RWPE2 (cell line): ENCODE results near the gene CXCR1.
A peak's percentile ranks its signal among the peaks of the same experiment; 100 is the strongest.

Experiments used
- ATAC-seq: fragments of 200-7000 bp; cut with Tn5 transposase; 3 replicates; pipeline ENCODE4 v1.9.1; 2021; ENCODE audit warnings: low read depth
- DNase-seq: peaks from one replicate; pipeline ENCODE4 v3.0.0-alpha.2; 2020; ENCODE audit warnings: low spot score
- H3K27ac ChIP-seq: fragments of 450-650 bp; 2 replicates; pipeline ENCODE4 v1.5.1; 2017; ENCODE audit warnings: mild to moderate bottlenecking; ENCODE audit not compliant: poor library complexity, severe bottlenecking
- H3K27me3 ChIP-seq: fragments of 250-450 bp; sonication (Bioruptor Pico); 2 replicates; pipeline ENCODE4 v1.5.1; 2021; ENCODE audit warnings: mild to moderate bottlenecking, moderate library complexity; ENCODE audit not compliant: insufficient read depth, poor library complexity, severe bottlenecking
- H3K36me3 ChIP-seq: fragments of 250-450 bp; sonication (Bioruptor Pico); 2 replicates; pipeline ENCODE4 v1.5.1; 2020; ENCODE audit warnings: low read depth, mild to moderate bottlenecking, moderate library complexity
- H3K4me1 ChIP-seq: fragments of 250-450 bp; sonication (Bioruptor Pico); 2 replicates; pipeline ENCODE4 v1.5.1; 2021; ENCODE audit warnings: mild to moderate bottlenecking, moderate library complexity; ENCODE audit not compliant: insufficient read depth, poor library complexity, severe bottlenecking
- H3K4me3 ChIP-seq: fragments of 250-450 bp; sonication (Bioruptor Pico); 2 replicates; pipeline ENCODE4 v1.5.1; 2021; ENCODE audit warnings: mild to moderate bottlenecking, moderate library complexity; ENCODE audit not compliant: severe bottlenecking
- H3K9me3 ChIP-seq: fragments of 250-450 bp; sonication (Bioruptor Pico); 2 replicates; pipeline ENCODE4 v1.5.1; 2021; ENCODE audit warnings: mild to moderate bottlenecking, moderate library complexity; ENCODE audit not compliant: severe bottlenecking
- TF ChIP-seq, protein P1 (sequence below): fragments of 450-650 bp; IDR thresholded peaks from one replicate; pipeline ENCODE4 v1.5.1; 2017; ENCODE audit warnings: mild to moderate bottlenecking, moderate library complexity; ENCODE audit not compliant: poor library complexity, severe bottlenecking

Gene CXCR1

DNA sequence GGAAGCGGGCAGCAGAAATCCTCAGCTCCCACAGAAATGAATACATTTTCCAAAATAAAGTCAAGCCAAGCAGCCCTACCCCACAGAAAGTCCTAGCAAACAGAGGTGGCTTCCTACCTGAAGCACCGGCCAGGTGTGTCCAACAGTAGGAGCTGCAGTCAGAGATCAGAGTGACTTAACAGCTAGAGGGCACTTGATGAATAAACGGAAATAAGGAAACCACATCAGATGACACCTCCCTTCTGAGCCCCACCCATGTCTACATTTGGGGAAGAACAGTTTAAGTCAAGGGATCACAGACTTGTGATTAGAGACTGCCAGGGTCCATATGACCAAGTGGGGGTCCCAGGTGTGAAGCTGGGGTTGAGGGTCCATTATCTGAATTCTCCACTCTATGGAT is at the start of gene CXCR1:
Gene CXCR1, minus strand, starts transcription at position 172 of the 400 bp plus-strand sequence. CDS start 1,751 bp downstream, outside the sequence.
- Histone ChIP-seq H3K4me1 (peaks cover 6% of the 10 kb centered on the region), H3K27me3 (no peaks in the 10 kb centered on the region), H3K36me3 (no peaks in the 10 kb centered on the region), H3K4me3 (no peak within 1 kb of the TSS), H3K27ac (no peak within 1 kb of the TSS), H3K9me3 (no peaks in the 10 kb centered on the region)
- peak; percentile 70 for ATAC-seq
- TF ChIP-seq, protein P1, sequence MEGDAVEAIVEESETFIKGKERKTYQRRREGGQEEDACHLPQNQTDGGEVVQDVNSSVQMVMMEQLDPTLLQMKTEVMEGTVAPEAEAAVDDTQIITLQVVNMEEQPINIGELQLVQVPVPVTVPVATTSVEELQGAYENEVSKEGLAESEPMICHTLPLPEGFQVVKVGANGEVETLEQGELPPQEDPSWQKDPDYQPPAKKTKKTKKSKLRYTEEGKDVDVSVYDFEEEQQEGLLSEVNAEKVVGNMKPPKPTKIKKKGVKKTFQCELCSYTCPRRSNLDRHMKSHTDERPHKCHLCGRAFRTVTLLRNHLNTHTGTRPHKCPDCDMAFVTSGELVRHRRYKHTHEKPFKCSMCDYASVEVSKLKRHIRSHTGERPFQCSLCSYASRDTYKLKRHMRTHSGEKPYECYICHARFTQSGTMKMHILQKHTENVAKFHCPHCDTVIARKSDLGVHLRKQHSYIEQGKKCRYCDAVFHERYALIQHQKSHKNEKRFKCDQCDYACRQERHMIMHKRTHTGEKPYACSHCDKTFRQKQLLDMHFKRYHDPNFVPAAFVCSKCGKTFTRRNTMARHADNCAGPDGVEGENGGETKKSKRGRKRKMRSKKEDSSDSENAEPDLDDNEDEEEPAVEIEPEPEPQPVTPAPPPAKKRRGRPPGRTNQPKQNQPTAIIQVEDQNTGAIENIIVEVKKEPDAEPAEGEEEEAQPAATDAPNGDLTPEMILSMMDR = no peak
- no peak for DNase-seq

DNA sequence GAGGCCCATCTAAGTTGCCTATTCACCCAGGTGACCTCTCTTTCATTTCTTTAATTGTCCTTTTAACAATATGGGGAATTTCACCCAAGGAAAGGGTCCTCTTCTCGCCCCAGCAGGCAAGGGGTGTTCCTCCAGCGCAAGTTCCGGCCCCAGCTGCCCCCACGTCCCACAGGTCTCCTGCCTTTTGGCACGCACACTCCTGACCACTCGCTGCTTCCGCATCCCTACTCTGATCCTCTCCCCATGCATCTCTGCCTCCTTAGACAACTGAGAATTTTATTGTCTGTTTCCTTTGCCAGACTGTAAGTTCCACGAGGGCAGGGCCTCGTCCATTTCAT is 49.5 kb upstream of the CXCR1 start:
- H3K36me3 ChIP-seq = peaks cover 36% of the 10 kb centered on the region
- no peak for DNase-seq
- H3K4me1 ChIP-seq = peaks cover 24% of the 10 kb centered on the region
- H3K27ac ChIP-seq = peak overlapping the region; percentile 90
- TF ChIP-seq, protein P1 = no peak
- peak overlapping the region; percentile 87 for H3K4me3 ChIP-seq
- no peaks in the 10 kb centered on the region for H3K9me3 ChIP-seq
- H3K27me3 ChIP-seq = no peaks in the 10 kb centered on the region
- ATAC-seq = peak; percentile 3; the same call in 1 of the 3 replicates

GRCh38 chr2:218214116-218214515 is 47.4 kb upstream of the CXCR1 start:
- Histone ChIP-seq H3K4me1 (peaks cover 2% of the 10 kb centered on the region), H3K27me3 (no peaks in the 10 kb centered on the region), H3K4me3 (no peak overlapping the region), H3K9me3 (peaks cover 2% of the 10 kb centered on the region), H3K27ac (no peak overlapping the region), H3K36me3 (peaks cover 14% of the 10 kb centered on the region)
- ATAC-seq (no peak), DNase-seq (no peak)
- TF ChIP-seq, protein P1 = no peak

- TF ChIP-seq, protein P1 = no peak
- Histone ChIP-seq H3K4me3 (no peak overlapping the region), H3K9me3 (peaks cover 2% of the 10 kb centered on the region), H3K36me3 (no peaks in the 10 kb centered on the region), H3K27ac (no peak overlapping the region), H3K27me3 (no peaks in the 10 kb centered on the region), H3K4me1 (no peaks in the 10 kb centered on the region)
- ATAC-seq (no peak), DNase-seq (no peak)
Observed at GRCh38 chr2:218209078-218209477, 42.3 kb upstream of the CXCR1 start.

DNA sequence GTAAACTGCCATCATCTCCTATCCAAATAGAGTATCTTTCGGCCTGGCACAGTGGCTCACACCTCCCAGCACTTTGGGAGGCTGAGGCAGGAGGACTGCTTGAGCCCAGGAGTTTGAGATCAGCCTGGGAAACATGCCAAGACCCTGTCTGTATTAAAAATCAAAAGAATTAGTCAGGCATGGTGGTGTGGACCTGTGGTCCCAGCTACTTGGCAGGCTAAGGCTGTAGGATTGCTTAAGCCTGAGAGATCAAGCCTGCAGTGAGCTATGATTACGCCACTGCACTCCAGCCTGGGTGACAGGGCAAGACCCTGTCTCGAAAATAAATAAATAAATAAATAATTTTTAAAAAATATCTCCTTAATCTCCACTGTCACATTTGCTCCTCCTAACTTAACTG is 35.5 kb upstream of the CXCR1 start:
- TF ChIP-seq, protein P1 = no peak

More for the DNA sequence above, 35.5 kb upstream of the CXCR1 start:
- Histone ChIP-seq H3K4me1 (no peaks in the 10 kb centered on the region), H3K27me3 (no peaks in the 10 kb centered on the region), H3K4me3 (no peak overlapping the region), H3K9me3 (no peaks in the 10 kb centered on the region), H3K27ac (no peak overlapping the region), H3K36me3 (no peaks in the 10 kb centered on the region)
- DNase-seq (no peak), ATAC-seq (no peak)
